Vagina (tissue), 2 donors: ENCODE measurements around the gene TP53I13.

Experiments used
- CTCF ChIP-seq, 3 experiments: fragments of 450-650 bp in 2 of 3; fragments of 200-600 bp in 1 of 3; sonication (generic) in 1 of 3; IDR thresholded peaks; one replicate each; pipeline ENCODE4 v1.5.1; 2017 to 2019; ENCODE audit warnings: antibody characterized with exemption in 3 of 3, mild to moderate bottlenecking in 2 of 3, moderate library complexity in 2 of 3
- POLR2A ChIP-seq, 2 donors: fragments of 450-650 bp; IDR thresholded peaks; one replicate each; pipeline ENCODE4 v1.6.1; 2017; ENCODE audit warnings: antibody characterized with exemption in 2 of 2, mild to moderate bottlenecking in 2 of 2, moderate library complexity in 2 of 2
- POLR2AphosphoS5 ChIP-seq, 2 donors: sonication (generic); formaldehyde crosslinking; IDR thresholded peaks; one replicate each; pipeline ENCODE4 v1.9.0; 2017; ENCODE audit warnings: antibody characterized with exemption in 2 of 2, mild to moderate bottlenecking in 2 of 2, low read depth in 1 of 2; ENCODE audit not compliant: insufficient read depth in 1 of 2

- TF ChIP-seq CTCF (IDR thresholded peaks at IDR 0.05) (no peak), POLR2A (IDR thresholded peaks at IDR 0.05) (no peak), POLR2AphosphoS5 (IDR thresholded peaks at IDR 0.05; ENCODE audit: insufficient read depth in 1 of 2, low read depth in 1 of 2) (no peak)
These were observed 10.4 kb downstream of the TP53I13 start for GRCh38 chr17:29578626-29579485.
